Measurements from ENCODE around the gene PDE2A. TPM values are rescaled to one million over a fixed set of nuclear protein-coding genes. Genes with fewer than 3 reads are reported as not detected.
A peak's percentile ranks its signal among the peaks of the same experiment; 100 is the strongest.

Gene PDE2A
- polyA plus RNA-seq, 3 donors = 0.18 to 1.7 (median 0.53) TPM

GRCh38 chr11:72553706-72554105, 120.5 kb downstream of the PDE2A start:
- Mint-ChIP-seq H3K27ac (no peak overlapping the region), H3K4me1 (peaks cover 2% of the 10 kb centered on the region), H3K27me3 (ENCODE audit: low read depth in 3 of 3) (peaks cover 6 to 29% (median 8%) of the 10 kb centered on the region in 3 donors), H3K4me3 (no peak overlapping the region), H3K36me3 (no peaks in the 10 kb centered on the region), H3K9me3 (peaks cover 0 to 2% (median 0%) of the 10 kb centered on the region in 7 donors)
- Histone ChIP-seq H3K4me3 (replicated peaks in 1 of 3; ENCODE audit: low read depth in 2 of 3, low read length in 3 of 3) (no peak overlapping the region), H3K27ac (ENCODE audit: low read depth in 1 of 2, low read length in 2 of 2) (no peak overlapping the region), H3K9ac (ENCODE audit: insufficient read depth, low read length, poor library complexity, severe bottlenecking) (no peak overlapping the region), H3K79me2 (ENCODE audit: insufficient read depth, low read length) (no peaks in the 10 kb centered on the region), H3K4me2 (replicated peaks; ENCODE audit: extremely low read depth, low read length, poor library complexity, severe bottlenecking) (no peak overlapping the region), H3K4me1 (ENCODE audit: control insufficient read depth in 1 of 2, insufficient read depth in 2 of 2, low read length in 2 of 2) (no peaks in the 10 kb centered on the region), H3K9me3 (replicated peaks in 1 of 2; ENCODE audit: control insufficient read depth in 1 of 2, insufficient read depth in 1 of 2, low read length in 2 of 2) (no peaks in the 10 kb centered on the region), H4K20me1 (ENCODE audit: insufficient read depth, low read length) (no peaks in the 10 kb centered on the region), H2AFZ (ENCODE audit: insufficient read depth, low read depth, low read length, poor library complexity, severe bottlenecking) (no peak overlapping the region), H3K36me3 (replicated peaks in 1 of 2; ENCODE audit: control insufficient read depth in 1 of 2, insufficient read depth in 2 of 2, low read length in 2 of 2) (no peaks in the 10 kb centered on the region), H3K27me3 (ENCODE audit: control insufficient read depth in 2 of 2, insufficient read depth in 2 of 2, low read length in 2 of 2) (peaks cover 0 to 17% of the 10 kb centered on the region in 2 donors)
- peak; percentile 22 to 35 (median 35) for DNase-seq
- WGBS (ENCODE audit: insufficient coverage) = 40% methylated on average over 3 of the region's 3 CpGs
- intact Hi-C loops (cut with micrococcal nuclease) = no loop called here
- peak; percentile 7 for TF ChIP-seq CTCF (IDR thresholded peaks at IDR 0.05)

- DNase-seq = no peak
- peaks cover 2% of the 10 kb centered on the region for H3K4me1 Mint-ChIP-seq
- Histone ChIP-seq H4K20me1 (ENCODE audit: insufficient read depth, low read length) (no peaks in the 10 kb centered on the region), H3K36me3 (replicated peaks in 1 of 2; ENCODE audit: control insufficient read depth in 1 of 2, insufficient read depth in 2 of 2, low read length in 2 of 2) (no peaks in the 10 kb centered on the region), H3K4me1 (ENCODE audit: control insufficient read depth in 1 of 2, insufficient read depth in 2 of 2, low read length in 2 of 2) (no peaks in the 10 kb centered on the region), H2AFZ (ENCODE audit: insufficient read depth, low read depth, low read length, poor library complexity, severe bottlenecking) (no peak overlapping the region), H3K9me3 (replicated peaks in 1 of 2; ENCODE audit: control insufficient read depth in 1 of 2, insufficient read depth in 1 of 2, low read length in 2 of 2) (no peaks in the 10 kb centered on the region), H3K4me3 (replicated peaks in 1 of 3; ENCODE audit: low read depth in 2 of 3, low read length in 3 of 3) (no peak overlapping the region), H3K79me2 (ENCODE audit: insufficient read depth, low read length) (no peaks in the 10 kb centered on the region), H3K9ac (ENCODE audit: insufficient read depth, low read length, poor library complexity, severe bottlenecking) (no peak overlapping the region), H3K4me2 (replicated peaks; ENCODE audit: extremely low read depth, low read length, poor library complexity, severe bottlenecking) (no peak overlapping the region), H3K27ac (ENCODE audit: low read depth in 1 of 2, low read length in 2 of 2) (no peak overlapping the region), H3K27me3 (ENCODE audit: control insufficient read depth in 2 of 2, insufficient read depth in 2 of 2, low read length in 2 of 2) (peaks cover 0 to 15% of the 10 kb centered on the region in 2 donors)
- no peak overlapping the region for H3K4me3 Mint-ChIP-seq
- H3K36me3 Mint-ChIP-seq = no peaks in the 10 kb centered on the region
- WGBS (ENCODE audit: insufficient coverage) = 67% methylated on average over 1 of the region's 3 CpGs
- peaks cover 4 to 27% (median 8%) of the 10 kb centered on the region in 3 donors for H3K27me3 Mint-ChIP-seq (ENCODE audit: low read depth in 3 of 3)
- H3K9me3 Mint-ChIP-seq = peaks cover 0 to 2% (median 0%) of the 10 kb centered on the region in 7 donors
- no peak for TF ChIP-seq CTCF (IDR thresholded peaks at IDR 0.05)
- intact Hi-C loops (cut with micrococcal nuclease) = no loop called here
- H3K27ac Mint-ChIP-seq = peak overlapping the region in 1 of 7 donors; percentile 8
These were observed 121.8 kb downstream of the PDE2A start for GRCh38 chr11:72552399-72552910.
